GM18520 (cell line): Measurements from ENCODE around the gene SPINK9.

Source experiments
- ATAC-seq: cut with Tn5 transposase; IDR thresholded peaks from one replicate; pipeline ENCODE4 v1.9.1; 2021; ENCODE audit not compliant: unreplicated experiment

SPINK9 gene

DNA sequence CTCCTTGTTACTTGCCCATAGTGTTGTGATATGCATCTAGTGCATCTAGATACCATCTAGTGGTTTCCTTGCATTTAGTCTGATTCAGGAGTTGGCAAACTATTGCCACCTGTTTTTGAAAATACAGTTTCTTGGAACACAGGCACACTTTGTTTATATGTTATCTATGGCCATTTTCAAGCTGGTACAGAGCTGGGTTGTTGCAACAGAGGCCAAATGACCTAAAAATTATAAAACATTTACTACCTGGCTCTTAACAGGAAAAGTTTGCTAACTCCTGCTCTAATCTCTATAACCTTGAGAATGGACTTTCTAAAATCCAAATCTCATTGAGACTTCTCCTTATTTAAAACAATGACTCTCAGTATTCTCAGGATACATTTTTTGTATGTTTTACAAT lies 29.0 kb downstream of the SPINK9 start:
- ATAC-seq: no peak

GRCh38 chr5:148368299-148368698 lies 32.9 kb downstream of the SPINK9 start:
- ATAC-seq: no peak

DNA sequence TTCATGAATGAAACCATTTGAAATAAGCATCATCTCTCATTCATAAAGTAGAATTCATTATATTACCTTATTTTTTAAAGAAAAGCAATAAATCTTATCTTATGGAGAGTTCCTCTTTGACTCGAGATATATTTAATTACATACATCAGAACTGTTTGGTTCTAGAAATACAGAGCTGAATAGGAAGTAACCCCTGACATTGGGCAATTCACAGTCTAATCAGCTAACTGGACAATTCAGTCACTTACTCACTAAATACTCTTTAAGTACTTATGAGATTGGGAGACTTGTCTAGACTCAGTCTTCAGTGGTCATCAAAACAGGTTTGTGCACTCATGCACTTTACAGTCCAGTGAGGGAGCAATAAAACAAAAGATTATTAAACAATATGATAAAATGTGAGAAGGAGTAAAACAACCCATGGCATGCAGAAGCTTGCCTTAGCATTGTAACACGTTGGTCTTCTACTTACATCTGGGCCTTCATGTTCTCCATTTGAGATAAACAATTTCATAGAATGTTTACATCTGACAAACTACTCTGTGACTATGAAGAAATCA lies 36.9 kb downstream of the SPINK9 start:
- no peak for ATAC-seq

DNA sequence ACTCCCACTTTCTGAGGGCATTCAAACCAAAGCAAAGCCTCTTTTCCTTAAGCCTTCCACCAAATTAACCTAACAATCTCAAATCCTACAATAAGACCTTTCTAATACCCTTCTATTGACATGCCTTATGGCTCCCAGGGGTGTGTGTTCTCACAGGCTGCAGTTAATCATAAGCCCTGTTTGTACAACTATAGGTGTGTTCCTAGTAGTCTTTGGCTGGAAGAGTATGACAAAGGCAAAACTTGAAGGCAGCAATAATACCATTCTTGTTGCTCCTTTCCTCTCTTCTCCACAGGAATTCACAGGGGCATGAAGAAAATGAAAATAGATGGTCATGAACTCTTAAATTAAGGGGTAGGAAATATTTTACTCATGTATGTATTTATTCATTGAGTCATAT lies 37.5 kb downstream of the SPINK9 start:
- no peak for ATAC-seq

DNA sequence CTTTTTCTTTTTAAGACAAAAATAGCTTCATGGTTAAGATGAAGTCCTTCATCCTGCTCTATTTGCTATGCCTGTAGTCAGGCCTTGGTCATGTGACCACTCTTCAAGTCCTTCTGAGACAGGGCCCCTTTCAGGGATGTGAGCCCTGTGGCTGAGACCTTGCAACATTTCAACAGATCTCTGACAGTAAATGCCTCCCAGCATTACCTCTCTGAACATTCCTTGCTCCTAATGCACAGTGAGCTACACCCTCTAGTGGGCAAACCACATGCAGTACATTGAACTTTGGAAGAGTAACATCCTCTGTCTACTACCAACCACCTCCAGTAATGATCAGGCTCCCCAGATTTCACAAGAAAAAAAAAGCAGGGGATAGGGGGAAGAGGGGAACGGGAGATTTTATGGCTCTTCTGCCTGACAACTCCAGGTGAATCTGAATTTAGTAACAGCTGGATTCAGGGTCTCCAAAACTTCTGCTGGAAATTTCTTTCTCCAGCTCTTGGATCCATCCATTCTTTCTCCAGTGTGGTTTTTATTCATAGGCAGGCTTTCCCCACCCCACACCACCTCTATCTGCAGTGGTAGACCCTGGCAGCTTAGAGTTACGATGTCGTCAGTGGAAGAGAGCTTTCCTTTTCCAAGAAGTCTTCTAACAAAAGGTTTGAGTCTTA lies 39.5 kb downstream of the SPINK9 start:
- ATAC-seq: peak; percentile 67

GRCh38 chr5:148376198-148376597 lies 40.8 kb downstream of the SPINK9 start:
- ATAC-seq: no peak

- no peak for ATAC-seq
These were observed 43.3 kb downstream of the SPINK9 start for GRCh38 chr5:148378670-148379069.

GRCh38 chr5:148379340-148379739 lies 44.0 kb downstream of the SPINK9 start:
- ATAC-seq: no peak

DNA sequence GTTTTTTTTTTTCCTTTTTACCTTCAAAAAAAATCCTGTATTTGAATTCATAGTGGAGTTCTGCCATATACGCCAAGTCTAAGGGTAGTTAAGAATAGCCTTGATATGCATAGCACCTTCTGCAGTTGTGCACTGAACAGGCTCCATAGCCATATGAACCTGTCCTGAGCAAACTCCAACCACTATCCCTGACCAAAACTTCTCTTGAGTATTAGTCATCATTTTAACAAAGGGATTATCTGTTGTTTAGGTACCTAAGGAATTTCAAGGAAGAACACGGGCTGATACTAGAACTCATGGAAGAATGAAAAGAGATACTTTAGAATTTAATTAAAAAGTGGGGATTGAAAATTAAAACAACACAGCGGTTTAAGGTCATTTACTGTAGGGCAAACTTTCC lies 46.5 kb downstream of the SPINK9 start:
- no peak for ATAC-seq

GRCh38 chr5:148382961-148383360 lies 47.6 kb downstream of the SPINK9 start:
- no peak for ATAC-seq

DNA sequence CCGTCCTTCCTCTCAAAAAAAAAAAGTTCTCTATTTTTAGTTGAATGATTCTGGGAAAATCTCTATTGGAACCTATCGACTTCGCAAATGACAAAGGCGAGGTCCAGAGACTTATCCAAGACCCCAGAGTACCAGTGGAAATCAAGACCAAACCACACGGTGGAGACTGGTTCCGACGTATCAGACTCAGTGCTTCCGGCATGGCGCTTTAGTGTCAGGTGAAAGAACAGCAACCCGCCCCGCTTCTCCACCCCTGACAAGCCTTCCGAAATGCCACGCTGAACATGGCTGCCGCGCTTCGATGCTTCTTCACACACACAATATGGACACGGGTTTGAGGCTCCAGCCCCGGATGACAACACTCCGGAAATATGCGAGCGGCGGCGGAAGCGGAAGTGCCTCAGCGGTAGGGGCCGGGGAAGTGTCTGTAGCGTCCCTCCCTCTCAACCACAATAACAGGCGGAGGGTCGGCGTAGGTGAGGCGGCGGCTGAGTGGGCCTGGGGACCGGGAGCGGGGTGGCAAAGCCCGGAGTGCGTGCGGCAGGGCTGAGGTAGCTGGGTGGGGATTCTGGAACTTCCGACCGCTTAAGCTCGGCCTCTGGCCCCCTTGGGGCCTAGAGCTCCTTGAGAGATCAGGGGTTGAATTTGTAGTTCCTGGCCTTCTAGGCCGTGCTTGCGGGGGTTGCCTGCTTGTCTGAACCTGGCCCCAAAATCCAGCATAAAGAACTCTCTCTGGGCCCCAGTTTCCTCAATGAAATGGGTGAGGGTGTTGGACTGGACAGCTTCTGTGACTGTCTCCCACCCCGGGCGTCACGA lies 48.4 kb downstream of the SPINK9 start, which contains the start of gene FBXO38:
FBXO38 (plus strand) TSS at position 395 of the 816 bp plus-strand sequence. CDS start 10,819 bp downstream, outside the sequence.
- peak; percentile 100 for ATAC-seq

DNA sequence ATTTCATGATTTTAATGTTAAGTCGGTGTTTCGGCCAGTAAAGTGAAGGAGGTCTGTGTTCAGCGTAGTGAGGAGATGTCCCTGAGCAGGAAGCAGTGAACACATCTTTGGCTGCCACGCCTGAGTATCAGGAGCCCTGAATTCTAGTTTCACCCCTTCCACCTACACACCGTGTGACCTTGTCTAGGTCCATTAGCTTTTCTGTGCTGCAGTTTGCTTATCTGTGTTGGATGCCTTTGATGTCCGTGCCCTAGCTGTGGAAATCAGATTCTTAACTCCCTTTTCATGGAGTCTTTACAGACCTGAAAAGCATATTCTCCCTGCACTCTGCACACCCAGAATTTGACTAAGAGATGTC lies 49.0 kb downstream of the SPINK9 start:
- no peak for ATAC-seq

GRCh38 chr5:148385094-148385493 lies 49.7 kb downstream of the SPINK9 start:
- no peak for ATAC-seq

- no peak for ATAC-seq
These were observed 50.7 kb downstream of the SPINK9 start for GRCh38 chr5:148386041-148386440.

- no peak for ATAC-seq
These were observed 52.0 kb downstream of the SPINK9 start for GRCh38 chr5:148387325-148387724.

- no peak for ATAC-seq
These were observed 53.3 kb downstream of the SPINK9 start for GRCh38 chr5:148388696-148389095.
